Astrocyte (in vitro differentiated cells and primary cell): Measurements from ENCODE around the gene TBX5. TPM values are rescaled to one million over a fixed set of nuclear protein-coding genes. Genes with fewer than 3 reads are reported as not detected.

Experiments
- DNase-seq: peaks from one replicate; pipeline ENCODE4 v3.0.0-alpha.2; 2010; ENCODE audit warnings: low read depth
- FAIRE-seq: peaks from 2 replicates; lab custom pipeline; 2011; peaks lifted over from hg19 to GRCh38; lab: Jason Lieb, UNC
- H2AFZ ChIP-seq: 2 replicates; pipeline ENCODE4 v1.6.0; 2012; ENCODE audit warnings: low read depth, low read length, inconsistent platforms
- H3K27ac ChIP-seq: 2 replicates; pipeline ENCODE4 v1.5.1; 2011; ENCODE audit warnings: low read depth, low read length, inconsistent platforms
- H3K27me3 ChIP-seq: 2 replicates; pipeline ENCODE4 v1.6.0; 2011; ENCODE audit warnings: low read length, inconsistent platforms; ENCODE audit not compliant: insufficient read depth
- H3K36me3 ChIP-seq: 2 replicates; pipeline ENCODE4 v1.5.1; 2011; ENCODE audit warnings: low read length, inconsistent platforms; ENCODE audit not compliant: insufficient read depth
- H3K4me1 ChIP-seq: 2 replicates; pipeline ENCODE4 v1.5.1; 2011; ENCODE audit warnings: low read length, inconsistent platforms; ENCODE audit not compliant: insufficient read depth
- H3K4me2 ChIP-seq: 2 replicates; pipeline ENCODE4 v1.6.0; 2012; ENCODE audit warnings: low read length, inconsistent platforms
- H3K4me3 ChIP-seq: 2 replicates; pipeline ENCODE4 v1.5.1; 2011; ENCODE audit warnings: low read depth, mild to moderate bottlenecking, low read length, inconsistent platforms; ENCODE audit not compliant: insufficient read depth
- H3K79me2 ChIP-seq: 2 replicates; pipeline ENCODE4 v1.6.0; 2012; ENCODE audit warnings: mild to moderate bottlenecking, low read length, inconsistent platforms; ENCODE audit not compliant: insufficient read depth
- H3K9ac ChIP-seq: 2 replicates; pipeline ENCODE4 v1.6.0; 2012; ENCODE audit warnings: mild to moderate bottlenecking, low read length, inconsistent platforms
- H3K9me3 ChIP-seq: 2 replicates; pipeline ENCODE4 v1.5.1; 2012; ENCODE audit warnings: low read depth, mild to moderate bottlenecking, low read length, inconsistent platforms; ENCODE audit not compliant: insufficient read depth
- H4K20me1 ChIP-seq: 2 replicates; pipeline ENCODE4 v1.6.0; 2012; ENCODE audit warnings: low read length, inconsistent platforms; ENCODE audit not compliant: insufficient read depth
- H3K27ac Mint-ChIP-seq: one replicate; pipeline ENCODE4 v1.8.0; 2021; ENCODE audit warnings: mild to moderate bottlenecking, mixed read lengths; ENCODE audit not compliant: unreplicated experiment
- H3K27me3 Mint-ChIP-seq: one replicate; pipeline ENCODE4 v1.8.0; 2021; ENCODE audit warnings: low read depth, mixed read lengths; ENCODE audit not compliant: unreplicated experiment
- H3K36me3 Mint-ChIP-seq: one replicate; pipeline ENCODE4 v1.8.0; 2021; ENCODE audit warnings: low read depth, mixed read lengths; ENCODE audit not compliant: unreplicated experiment
- H3K4me1 Mint-ChIP-seq: one replicate; pipeline ENCODE4 v1.8.0; 2021; ENCODE audit warnings: low read depth, mixed read lengths; ENCODE audit not compliant: unreplicated experiment
- H3K4me3 Mint-ChIP-seq: one replicate; pipeline ENCODE4 v1.8.0; 2021; ENCODE audit warnings: mild to moderate bottlenecking, moderate library complexity, mixed read lengths; ENCODE audit not compliant: unreplicated experiment
- H3K9me3 Mint-ChIP-seq: one replicate; pipeline ENCODE4 v1.8.0; 2021; ENCODE audit warnings: mild to moderate bottlenecking, mixed read lengths; ENCODE audit not compliant: unreplicated experiment
- EZH2 ChIP-seq: IDR thresholded peaks from 2 replicates; pipeline ENCODE4 v1.6.1; 2012; ENCODE audit warnings: mild to moderate bottlenecking, low read length, inconsistent platforms; ENCODE audit not compliant: insufficient read depth
- total RNA-seq: library from RNA; stranded (reverse); gene quantifications from 2 replicates; pipeline ENCODE4 v1.2.1, GENCODE V29; 2021
- TF ChIP-seq, protein P1 (sequence below): IDR thresholded peaks from 2 replicates; pipeline ENCODE4 v1.5.1; 2011; ENCODE audit warnings: low read depth, mild to moderate bottlenecking, inconsistent platforms, low read length, moderate library complexity; ENCODE audit not compliant: insufficient read depth

The TBX5 gene
- total RNA-seq, 1 donor from 2014 or later = not detected

- Histone ChIP-seq H3K9ac (no peak overlapping the region), H3K79me2 (no peaks in the 10 kb centered on the region), H3K4me3 (no peak overlapping the region), H3K27me3 (no peaks in the 10 kb centered on the region), H3K27ac (no peak overlapping the region), H3K4me1 (peaks cover 12% of the 10 kb centered on the region), H2AFZ (no peak overlapping the region), H3K9me3 (no peaks in the 10 kb centered on the region), H4K20me1 (no peaks in the 10 kb centered on the region), H3K4me2 (peak overlapping the region; percentile 28), H3K36me3 (no peaks in the 10 kb centered on the region)
- H3K27me3 Mint-ChIP-seq = peaks cover 11% of the 10 kb centered on the region
- H3K4me3 Mint-ChIP-seq = no peak overlapping the region
- peaks cover 2% of the 10 kb centered on the region for H3K4me1 Mint-ChIP-seq
- FAIRE-seq (no peak), DNase-seq (peak; percentile 31)
- TF ChIP-seq EZH2 = no peak
- TF ChIP-seq, protein P1, sequence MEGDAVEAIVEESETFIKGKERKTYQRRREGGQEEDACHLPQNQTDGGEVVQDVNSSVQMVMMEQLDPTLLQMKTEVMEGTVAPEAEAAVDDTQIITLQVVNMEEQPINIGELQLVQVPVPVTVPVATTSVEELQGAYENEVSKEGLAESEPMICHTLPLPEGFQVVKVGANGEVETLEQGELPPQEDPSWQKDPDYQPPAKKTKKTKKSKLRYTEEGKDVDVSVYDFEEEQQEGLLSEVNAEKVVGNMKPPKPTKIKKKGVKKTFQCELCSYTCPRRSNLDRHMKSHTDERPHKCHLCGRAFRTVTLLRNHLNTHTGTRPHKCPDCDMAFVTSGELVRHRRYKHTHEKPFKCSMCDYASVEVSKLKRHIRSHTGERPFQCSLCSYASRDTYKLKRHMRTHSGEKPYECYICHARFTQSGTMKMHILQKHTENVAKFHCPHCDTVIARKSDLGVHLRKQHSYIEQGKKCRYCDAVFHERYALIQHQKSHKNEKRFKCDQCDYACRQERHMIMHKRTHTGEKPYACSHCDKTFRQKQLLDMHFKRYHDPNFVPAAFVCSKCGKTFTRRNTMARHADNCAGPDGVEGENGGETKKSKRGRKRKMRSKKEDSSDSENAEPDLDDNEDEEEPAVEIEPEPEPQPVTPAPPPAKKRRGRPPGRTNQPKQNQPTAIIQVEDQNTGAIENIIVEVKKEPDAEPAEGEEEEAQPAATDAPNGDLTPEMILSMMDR = no peak
- H3K9me3 Mint-ChIP-seq = peaks cover 4% of the 10 kb centered on the region
- no peak overlapping the region for H3K27ac Mint-ChIP-seq
- H3K36me3 Mint-ChIP-seq = no peaks in the 10 kb centered on the region
Measured at GRCh38 chr12:114318984-114319383, 87.0 kb downstream of the TBX5 start.

DNA sequence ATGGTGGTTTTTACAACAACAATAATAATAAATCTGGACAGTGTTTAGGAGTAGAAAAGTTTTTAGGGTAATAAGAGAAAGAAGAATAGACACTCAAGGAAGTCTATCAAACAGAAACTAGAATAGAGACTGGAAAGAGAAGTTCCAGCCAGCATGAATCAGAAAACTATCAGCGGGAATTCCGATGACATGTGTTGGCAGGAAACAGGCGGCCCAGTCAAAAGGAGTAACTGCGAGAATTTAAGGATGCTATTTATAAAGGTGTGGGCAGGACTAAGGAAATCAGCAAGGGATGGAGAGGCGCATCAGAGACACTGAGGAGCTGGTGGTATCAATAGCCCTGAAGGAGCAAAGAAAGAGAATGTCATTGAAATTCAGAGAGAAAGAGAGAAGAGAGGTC, 89.9 kb downstream of the TBX5 start:
- peaks cover 5% of the 10 kb centered on the region for H3K4me1 Mint-ChIP-seq
- Histone ChIP-seq H3K4me1 (peaks cover 12% of the 10 kb centered on the region), H3K36me3 (no peaks in the 10 kb centered on the region), H3K4me2 (peak overlapping the region; percentile 72), H3K27me3 (no peaks in the 10 kb centered on the region), H4K20me1 (no peaks in the 10 kb centered on the region), H3K4me3 (no peak overlapping the region), H3K27ac (peak overlapping the region; percentile 49), H3K9ac (no peak overlapping the region), H3K9me3 (no peaks in the 10 kb centered on the region), H2AFZ (no peak overlapping the region), H3K79me2 (no peaks in the 10 kb centered on the region)
- H3K4me3 Mint-ChIP-seq = no peak overlapping the region
- no peak for TF ChIP-seq EZH2
- H3K27ac Mint-ChIP-seq = no peak overlapping the region
- FAIRE-seq (peak; percentile 58), DNase-seq (peak; percentile 85)
- peaks cover 2% of the 10 kb centered on the region for H3K9me3 Mint-ChIP-seq
- no peaks in the 10 kb centered on the region for H3K27me3 Mint-ChIP-seq
- no peaks in the 10 kb centered on the region for H3K36me3 Mint-ChIP-seq

GRCh38 chr12:114314974-114315720, 90.8 kb downstream of the TBX5 start:
- Histone ChIP-seq H3K79me2 (no peaks in the 10 kb centered on the region), H3K4me2 (peak overlapping the region; percentile 72), H3K9me3 (no peaks in the 10 kb centered on the region), H3K4me1 (peaks cover 12% of the 10 kb centered on the region), H3K27me3 (no peaks in the 10 kb centered on the region), H3K36me3 (no peaks in the 10 kb centered on the region), H2AFZ (no peak overlapping the region), H3K27ac (peak overlapping the region; percentile 49), H4K20me1 (no peaks in the 10 kb centered on the region), H3K9ac (no peak overlapping the region), H3K4me3 (no peak overlapping the region)
- Mint-ChIP-seq H3K36me3 (no peaks in the 10 kb centered on the region), H3K27ac (no peak overlapping the region), H3K9me3 (peaks cover 2% of the 10 kb centered on the region), H3K4me3 (no peak overlapping the region), H3K4me1 (peaks cover 5% of the 10 kb centered on the region), H3K27me3 (no peaks in the 10 kb centered on the region)
- FAIRE-seq (peak; percentile 94), DNase-seq (no peak)
- no peak for TF ChIP-seq EZH2
- TF ChIP-seq, protein P1 = no peak
